ENCODE measurements around the gene ACAA2. TPM values are rescaled to one million over a fixed set of nuclear protein-coding genes. Genes with fewer than 3 reads are reported as not detected.
A peak's percentile ranks its signal among the peaks of the same experiment; 100 is the strongest.

Gene ACAA2
- polyA plus RNA-seq, 3 donors: 20.8 to 109 (median 97.6) TPM

DNA sequence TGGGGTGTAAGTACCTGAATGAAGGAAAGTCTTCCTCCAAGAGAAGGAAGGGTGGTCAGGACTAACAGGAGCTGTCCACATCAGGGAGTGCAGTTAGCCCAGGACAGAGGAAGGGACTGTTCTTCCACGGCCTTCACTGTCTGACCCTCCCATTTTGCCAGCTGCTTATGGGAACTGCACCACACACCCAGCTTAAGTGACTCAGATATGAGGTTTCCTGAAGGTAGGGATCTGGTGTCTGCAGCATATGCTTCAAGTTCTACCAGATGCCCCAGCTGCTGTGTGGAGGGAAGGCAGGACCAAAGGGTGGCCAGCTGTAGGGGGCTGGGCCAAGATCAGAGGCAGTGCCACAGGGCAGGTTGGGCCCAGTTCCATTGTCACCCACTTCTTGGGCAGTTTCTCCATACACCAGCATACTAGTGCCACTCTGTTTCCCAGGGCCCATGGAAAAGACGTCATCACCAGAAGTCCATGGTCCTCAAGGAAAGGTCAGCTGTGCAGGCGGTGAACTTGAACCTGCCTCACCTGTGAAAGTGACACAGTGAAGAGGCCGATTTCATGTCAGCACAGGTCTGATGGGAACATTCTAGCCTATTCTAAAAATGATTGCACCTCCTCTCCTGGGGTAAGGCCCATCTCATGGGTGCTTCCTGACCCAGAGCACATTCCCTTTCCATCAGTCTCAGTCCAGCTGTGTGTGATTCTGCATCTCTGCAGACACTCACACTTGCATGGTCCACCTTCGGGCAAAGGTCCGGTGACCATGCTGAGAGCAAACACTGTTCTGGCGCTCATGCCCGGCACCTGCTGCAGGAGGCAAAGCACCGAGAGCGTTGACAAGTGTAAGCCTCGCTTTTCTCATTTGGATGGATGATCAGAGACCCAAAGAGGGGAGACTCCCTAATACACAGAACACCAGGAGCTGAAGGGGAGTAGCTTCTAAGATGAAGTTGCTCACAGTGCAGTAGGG lies 68.0 kb downstream of the ACAA2 start:
- intact Hi-C loops (cut with micrococcal nuclease): no loop called here
- TF ChIP-seq, protein P1, sequence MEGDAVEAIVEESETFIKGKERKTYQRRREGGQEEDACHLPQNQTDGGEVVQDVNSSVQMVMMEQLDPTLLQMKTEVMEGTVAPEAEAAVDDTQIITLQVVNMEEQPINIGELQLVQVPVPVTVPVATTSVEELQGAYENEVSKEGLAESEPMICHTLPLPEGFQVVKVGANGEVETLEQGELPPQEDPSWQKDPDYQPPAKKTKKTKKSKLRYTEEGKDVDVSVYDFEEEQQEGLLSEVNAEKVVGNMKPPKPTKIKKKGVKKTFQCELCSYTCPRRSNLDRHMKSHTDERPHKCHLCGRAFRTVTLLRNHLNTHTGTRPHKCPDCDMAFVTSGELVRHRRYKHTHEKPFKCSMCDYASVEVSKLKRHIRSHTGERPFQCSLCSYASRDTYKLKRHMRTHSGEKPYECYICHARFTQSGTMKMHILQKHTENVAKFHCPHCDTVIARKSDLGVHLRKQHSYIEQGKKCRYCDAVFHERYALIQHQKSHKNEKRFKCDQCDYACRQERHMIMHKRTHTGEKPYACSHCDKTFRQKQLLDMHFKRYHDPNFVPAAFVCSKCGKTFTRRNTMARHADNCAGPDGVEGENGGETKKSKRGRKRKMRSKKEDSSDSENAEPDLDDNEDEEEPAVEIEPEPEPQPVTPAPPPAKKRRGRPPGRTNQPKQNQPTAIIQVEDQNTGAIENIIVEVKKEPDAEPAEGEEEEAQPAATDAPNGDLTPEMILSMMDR (IDR thresholded peaks at IDR 0.05): no peak
- Mint-ChIP-seq H3K27me3 (ENCODE audit: low read depth in 3 of 3) (peaks cover 4 to 11% (median 4%) of the 10 kb centered on the region in 3 donors), H3K4me3 (no peak overlapping the region), H3K9me3 (peaks cover 0 to 7% (median 0%) of the 10 kb centered on the region in 7 donors), H3K4me1 (no peaks in the 10 kb centered on the region), H3K36me3 (no peaks in the 10 kb centered on the region), H3K27ac (peak overlapping the region in 1 of 7 donors; percentile 33)
- WGBS (ENCODE audit: insufficient coverage): 93% methylated on average over 7 of the region's 11 CpGs
- Histone ChIP-seq H3K4me2 (replicated peaks; ENCODE audit: extremely low read depth, low read length, poor library complexity, severe bottlenecking) (no peak overlapping the region), H3K79me2 (ENCODE audit: insufficient read depth, low read length) (no peaks in the 10 kb centered on the region), H3K4me3 (replicated peaks in 1 of 3; ENCODE audit: low read depth in 2 of 3, low read length in 3 of 3) (no peak overlapping the region), H3K27me3 (ENCODE audit: control insufficient read depth in 2 of 2, insufficient read depth in 2 of 2, low read length in 2 of 2) (no peaks in the 10 kb centered on the region), H3K27ac (ENCODE audit: low read depth in 1 of 2, low read length in 2 of 2) (no peak overlapping the region), H3K9ac (ENCODE audit: insufficient read depth, low read length, poor library complexity, severe bottlenecking) (no peak overlapping the region), H3K4me1 (ENCODE audit: control insufficient read depth in 1 of 2, insufficient read depth in 2 of 2, low read length in 2 of 2) (no peaks in the 10 kb centered on the region), H2AFZ (ENCODE audit: insufficient read depth, low read depth, low read length, poor library complexity, severe bottlenecking) (no peak overlapping the region), H4K20me1 (ENCODE audit: insufficient read depth, low read length) (no peaks in the 10 kb centered on the region), H3K36me3 (replicated peaks in 1 of 2; ENCODE audit: control insufficient read depth in 1 of 2, insufficient read depth in 2 of 2, low read length in 2 of 2) (no peaks in the 10 kb centered on the region), H3K9me3 (replicated peaks in 1 of 2; ENCODE audit: control insufficient read depth in 1 of 2, insufficient read depth in 1 of 2, low read length in 2 of 2) (no peaks in the 10 kb centered on the region)
- no peak for DNase-seq

GRCh38 chr18:49744376-49745008 lies 68.8 kb downstream of the ACAA2 start:
- H3K27me3 ChIP-seq (ENCODE audit: control insufficient read depth in 2 of 2, insufficient read depth in 2 of 2, low read length in 2 of 2): no peaks in the 10 kb centered on the region
- no peaks in the 10 kb centered on the region for H3K9me3 ChIP-seq (replicated peaks in 1 of 2; ENCODE audit: control insufficient read depth in 1 of 2, insufficient read depth in 1 of 2, low read length in 2 of 2)
- Mint-ChIP-seq H3K27ac (no peak overlapping the region), H3K4me3 (no peak overlapping the region), H3K36me3 (no peaks in the 10 kb centered on the region), H3K9me3 (peaks cover 0 to 5% (median 0%) of the 10 kb centered on the region in 7 donors), H3K27me3 (ENCODE audit: low read depth in 3 of 3) (peaks cover 4 to 15% (median 4%) of the 10 kb centered on the region in 3 donors), H3K4me1 (no peaks in the 10 kb centered on the region)
- TF ChIP-seq, protein P1 (IDR thresholded peaks at IDR 0.05): no peak
- no peak overlapping the region for H3K27ac ChIP-seq (ENCODE audit: low read depth in 1 of 2, low read length in 2 of 2)
- H3K4me1 ChIP-seq (ENCODE audit: control insufficient read depth in 1 of 2, insufficient read depth in 2 of 2, low read length in 2 of 2): no peaks in the 10 kb centered on the region
- H2AFZ ChIP-seq (ENCODE audit: insufficient read depth, low read depth, low read length, poor library complexity, severe bottlenecking): no peak overlapping the region
- no peaks in the 10 kb centered on the region for H3K79me2 ChIP-seq (ENCODE audit: insufficient read depth, low read length)
- H3K4me2 ChIP-seq (replicated peaks; ENCODE audit: extremely low read depth, low read length, poor library complexity, severe bottlenecking): no peak overlapping the region
- no peak for DNase-seq
- H3K4me3 ChIP-seq (replicated peaks in 1 of 3; ENCODE audit: low read depth in 2 of 3, low read length in 3 of 3): no peak overlapping the region
- 83% methylated on average over 1 of the region's 8 CpGs for WGBS (ENCODE audit: insufficient coverage)
- no peaks in the 10 kb centered on the region for H3K36me3 ChIP-seq (replicated peaks in 1 of 2; ENCODE audit: control insufficient read depth in 1 of 2, insufficient read depth in 2 of 2, low read length in 2 of 2)
- intact Hi-C loops (cut with micrococcal nuclease): no loop called here
- no peak overlapping the region for H3K9ac ChIP-seq (ENCODE audit: insufficient read depth, low read length, poor library complexity, severe bottlenecking)
- H4K20me1 ChIP-seq (ENCODE audit: insufficient read depth, low read length): no peaks in the 10 kb centered on the region
